CD4-positive, alpha-beta T cell treated with Interleukin-4 for 4 hours (primary cell): ENCODE data around the gene RASSF8.
A peak's percentile ranks its signal among the peaks of the same experiment; 100 is the strongest.

ENCODE experiments used
- DNase-seq: peaks from one replicate; pipeline ENCODE4 v3.0.0-alpha.2; 2020

The RASSF8 gene

GRCh38 chr12:26113853-26114719 lies 155.6 kb downstream of the RASSF8 start:
- DNase-seq: peak; percentile 53

DNA sequence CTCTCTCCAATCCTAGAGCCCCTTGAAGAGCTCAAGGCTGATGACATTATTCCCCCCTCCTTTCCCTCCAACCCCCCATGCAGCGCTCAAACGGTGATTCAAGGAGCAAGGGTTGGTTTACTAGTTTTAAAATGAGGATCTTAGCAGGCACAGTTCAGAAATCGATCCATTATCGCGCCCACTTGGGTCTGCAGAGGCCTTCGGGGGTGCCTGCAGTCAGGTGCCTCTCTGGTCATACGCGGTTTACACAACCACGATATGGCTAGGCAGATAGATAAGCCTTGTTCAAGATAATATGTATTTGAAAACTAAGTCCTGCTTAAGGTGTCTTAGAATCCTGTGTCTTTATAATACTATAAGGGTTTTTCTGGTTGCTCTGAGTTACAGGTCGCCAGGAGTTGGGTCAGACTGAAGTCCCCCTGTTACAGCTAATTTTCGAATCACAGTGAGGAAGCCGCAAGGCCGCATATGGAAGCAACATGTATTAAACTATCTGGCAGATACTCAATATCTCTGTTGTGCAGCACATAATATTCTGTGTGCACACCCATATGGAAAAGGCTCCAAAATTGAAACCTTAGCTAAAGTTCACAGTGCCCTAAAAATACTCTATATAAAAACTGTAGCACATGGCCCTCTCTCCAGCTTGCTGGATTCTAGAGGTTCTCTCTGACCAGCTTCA lies 156.4 kb downstream of the RASSF8 start:
- DNase-seq: no peak

DNA sequence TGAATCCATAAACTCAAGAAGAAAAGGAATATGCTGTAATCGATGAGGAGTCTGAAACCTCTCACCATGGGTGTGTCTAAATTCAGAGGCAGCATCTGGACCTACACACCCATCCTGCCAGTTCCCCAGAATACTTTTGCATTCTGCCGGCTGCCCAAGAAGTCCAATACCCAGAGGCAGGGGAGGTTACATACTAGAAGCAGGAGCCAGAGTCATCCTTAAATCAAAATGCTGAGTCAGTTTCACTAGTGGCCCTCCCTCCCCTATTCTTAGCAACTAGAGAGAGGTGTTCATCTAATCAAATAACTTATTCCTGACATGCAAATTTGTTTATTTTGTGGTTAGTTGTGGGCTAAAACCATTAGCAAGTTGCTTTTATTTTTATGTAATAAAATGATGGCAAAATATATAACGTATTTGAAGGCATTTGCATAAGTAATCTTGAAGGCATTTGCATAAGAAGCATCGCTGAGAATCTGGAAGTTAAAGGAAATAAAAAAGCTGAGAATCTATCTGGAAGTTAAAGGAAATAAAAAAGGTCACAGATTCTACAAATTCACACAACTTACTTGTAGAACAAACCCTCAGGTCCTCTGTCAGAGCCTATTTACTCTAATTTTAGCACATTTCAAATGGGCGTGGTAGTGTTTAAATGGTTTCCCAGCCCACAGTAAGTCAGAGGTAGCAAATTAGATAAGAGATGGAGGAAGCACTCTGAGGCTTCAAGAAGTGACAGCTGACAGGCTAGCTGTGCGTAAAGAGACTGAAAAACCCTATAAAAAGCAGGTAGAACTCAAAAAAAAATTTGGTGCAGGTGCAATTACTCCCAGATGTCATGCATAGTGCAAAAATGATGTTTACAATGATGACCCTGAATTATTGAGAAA lies 158.6 kb downstream of the RASSF8 start:
- no peak for DNase-seq

GRCh38 chr12:26118308-26118707 lies 159.8 kb downstream of the RASSF8 start:
- no peak for DNase-seq

DNA sequence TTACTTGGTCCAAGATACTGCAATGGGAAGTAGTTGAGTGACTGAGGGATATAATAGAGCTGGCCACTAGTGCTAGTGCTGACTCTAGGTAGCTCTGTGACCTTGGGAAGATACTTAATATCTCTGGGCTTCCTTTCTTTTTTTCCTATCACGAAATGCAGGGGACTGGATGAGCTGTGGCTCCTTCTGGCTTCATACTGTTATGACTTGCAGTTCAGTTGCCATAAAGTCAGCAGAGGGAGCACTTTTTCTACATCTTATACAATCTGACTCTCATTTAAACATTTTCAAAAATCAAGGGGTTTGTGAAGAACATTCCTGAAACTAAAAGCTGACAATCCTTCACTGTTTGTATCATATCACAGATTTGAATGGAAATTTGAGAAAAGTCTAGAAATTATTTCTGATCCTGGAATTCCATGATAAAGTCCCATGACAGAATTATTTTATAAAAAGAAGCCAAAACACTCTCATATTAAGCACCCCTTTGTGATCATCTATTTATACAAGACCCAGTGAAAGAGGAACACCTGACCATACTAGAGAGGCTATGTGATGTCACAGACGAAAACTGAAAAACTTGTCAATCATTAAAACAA lies 161.0 kb downstream of the RASSF8 start:
- DNase-seq: no peak

GRCh38 chr12:26120561-26121274 lies 162.2 kb downstream of the RASSF8 start:
- DNase-seq: no peak

DNA sequence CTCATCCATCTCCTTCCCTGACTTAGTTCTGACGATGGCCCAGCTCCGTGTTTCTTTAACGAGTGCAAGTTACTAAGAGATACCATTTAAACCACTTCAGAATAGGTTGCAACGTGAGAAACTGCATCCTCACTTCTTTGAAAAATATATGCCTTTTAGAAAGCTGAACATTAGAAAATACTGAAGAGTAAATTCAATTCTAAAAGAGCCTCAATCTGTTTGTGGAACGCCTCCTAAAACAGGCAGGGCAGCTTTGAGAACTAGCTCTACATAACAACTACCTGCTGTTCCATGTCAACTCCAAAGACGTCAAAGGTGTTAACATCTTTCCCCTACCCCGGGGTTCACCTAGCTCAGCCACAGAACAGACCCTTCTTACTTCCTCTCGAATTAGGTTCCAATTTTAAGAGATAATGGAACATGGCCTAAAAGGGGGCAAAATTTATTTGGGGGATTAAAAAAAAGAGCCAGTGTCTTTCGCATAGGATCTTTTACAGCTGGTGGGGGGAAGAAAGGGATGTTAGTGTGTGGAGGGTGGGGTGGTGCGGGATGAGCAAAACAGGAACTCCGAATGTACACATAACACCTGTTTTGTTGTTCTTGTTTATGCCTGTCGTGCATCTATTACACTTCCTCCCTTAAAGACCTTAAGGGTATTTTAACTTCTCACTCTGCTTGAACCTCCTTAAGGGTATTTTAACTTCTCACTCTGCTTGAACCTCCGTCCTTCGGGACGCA lies 163.0 kb downstream of the RASSF8 start:
- no peak for DNase-seq

DNA sequence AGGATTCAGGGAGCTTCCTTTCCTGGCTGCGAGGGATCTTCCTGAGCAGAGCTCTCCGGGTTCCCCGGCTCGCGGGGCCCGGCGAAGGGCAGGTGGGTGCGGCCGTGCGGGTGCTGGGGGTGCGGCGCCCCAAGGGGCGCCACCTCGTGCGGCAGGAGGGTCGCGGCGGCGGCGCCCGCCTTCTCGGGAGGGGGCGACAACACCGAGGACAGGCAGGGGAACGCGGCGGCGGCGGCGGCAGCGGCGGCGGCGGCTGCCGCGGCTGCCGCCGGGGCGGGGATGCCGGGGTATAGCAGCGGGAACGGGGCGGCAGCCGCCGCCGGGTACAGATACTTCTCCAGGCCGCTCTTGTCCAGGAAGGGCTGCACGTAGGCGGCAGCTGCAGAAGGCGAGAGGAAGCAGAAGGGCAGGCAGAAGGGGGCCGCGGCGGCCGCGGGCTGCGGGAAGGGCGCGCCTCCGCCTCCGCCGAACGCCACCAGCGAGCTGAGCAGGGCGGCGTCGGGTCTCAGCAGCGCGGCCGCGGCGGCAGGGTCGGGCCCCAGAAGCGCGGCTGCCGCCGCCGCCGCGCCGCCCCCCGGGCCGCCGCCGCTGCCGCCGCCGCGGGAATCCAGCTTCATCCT lies 163.7 kb downstream of the RASSF8 start:
- no peak for DNase-seq

GRCh38 chr12:26122681-26123481 lies 164.4 kb downstream of the RASSF8 start:
- DNase-seq: no peak

- no peak for DNase-seq
Observed at GRCh38 chr12:26123482-26123980, 165.0 kb downstream of the RASSF8 start.

DNA sequence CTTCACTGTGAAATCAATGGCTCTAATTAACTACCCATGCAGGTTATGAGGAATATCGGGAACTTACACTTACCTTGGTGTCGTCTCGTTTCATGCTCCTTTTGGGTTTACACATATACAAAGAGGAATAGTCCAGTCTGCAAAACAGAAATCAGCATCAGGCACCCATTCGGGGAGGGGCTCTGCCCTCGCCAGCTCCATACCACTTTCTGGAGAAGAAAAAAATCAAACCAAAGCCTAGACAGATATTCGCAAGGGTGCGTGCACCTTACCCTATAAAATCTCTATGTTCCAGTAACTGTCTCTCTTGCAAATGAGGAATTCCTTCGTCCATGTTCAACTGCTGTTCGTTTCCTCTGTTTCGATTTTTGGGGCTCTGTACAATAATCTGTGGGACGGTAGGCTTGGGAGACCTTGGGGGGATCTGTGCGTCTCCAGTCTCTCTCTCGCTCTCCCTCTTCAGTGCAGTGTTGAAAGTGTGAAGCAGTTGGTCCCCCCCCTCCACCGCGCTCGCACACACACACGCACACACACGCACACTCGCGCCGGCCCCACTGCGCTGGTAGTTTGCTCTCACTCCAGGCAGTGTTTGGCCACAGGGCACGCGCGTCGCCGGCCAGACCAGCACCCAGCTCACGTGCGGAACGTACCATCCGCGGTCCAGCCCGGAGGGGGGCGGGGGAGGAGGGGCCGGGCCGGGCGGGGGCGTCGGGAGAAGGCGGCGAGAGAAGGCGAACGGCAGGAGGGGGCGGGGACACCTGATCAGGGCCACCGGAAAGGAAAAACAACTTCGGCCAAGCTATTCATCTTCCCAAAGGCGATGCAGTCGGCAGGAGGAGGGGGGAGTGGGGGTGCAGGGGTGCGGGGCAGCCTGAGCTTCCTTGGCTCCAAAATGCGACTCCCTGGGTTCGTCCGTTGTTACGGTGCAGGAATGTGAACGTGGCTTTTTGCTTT lies 166.2 kb downstream of the RASSF8 start, which contains the start of gene BHLHE41:
BHLHE41 (minus strand) TSS at position 592 of the 954 bp plus-strand sequence; CDS start at position 334, 258 bp downstream.
- DNase-seq: no peak

- no peak for DNase-seq
Observed at GRCh38 chr12:26125400-26126339, 167.2 kb downstream of the RASSF8 start.

GRCh38 chr12:26126340-26127284 lies 168.1 kb downstream of the RASSF8 start:
- DNase-seq: no peak

- no peak for DNase-seq
Observed at GRCh38 chr12:26127404-26127803, 168.9 kb downstream of the RASSF8 start.

DNA sequence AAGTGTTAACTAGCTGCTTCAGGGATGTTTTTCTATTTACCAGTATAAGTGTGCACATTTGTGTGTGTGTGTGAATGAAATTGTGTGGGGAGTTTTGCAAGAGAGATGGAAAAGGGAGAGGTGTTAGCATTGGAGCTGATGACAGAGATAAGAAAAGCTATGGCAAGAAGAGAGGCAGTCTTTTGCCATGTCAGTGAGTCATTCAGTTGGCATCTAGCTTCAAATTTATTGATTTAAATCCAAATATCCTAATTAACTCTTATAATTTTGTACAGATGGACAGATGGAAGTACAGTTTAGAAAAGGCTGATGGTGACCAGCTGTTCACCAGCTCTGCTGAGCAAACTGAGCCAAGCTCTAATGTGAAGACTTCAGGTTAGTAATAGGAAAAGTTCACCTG lies 169.7 kb downstream of the RASSF8 start:
- no peak for DNase-seq
